K562 (cell line): Measurements from ENCODE around the gene CGB3. TPM values are rescaled to one million over a fixed set of nuclear protein-coding genes. Genes with fewer than 3 reads are reported as not detected.

Experiments
- ATAC-seq: fragments of 200-7000 bp; cut with Tn5 transposase; 3 replicates; pipeline ENCODE4 v1.9.1; 2020; ENCODE audit warnings: moderate library complexity
- BruUV-seq: library from RNA; stranded (reverse); fragments of 400-500 nt; replicated peaks from 2 replicates; lab custom pipeline; 2021; lab: Mats Ljungman, UMichigan
- CTCF ChIA-PET: fragments of 300-600 bp; formaldehyde crosslinking; extraction: SDS; loops from one replicate; lab custom pipeline; 2021; ENCODE audit warnings: low intra/inter-chr PET ratio; lab: Yijun Ruan, JAX
- POLR2A ChIA-PET: fragments of 300-600, 350-650 bp; sonication (Branson Sonifier 250); formaldehyde crosslinking; extraction: SDS; loops from one replicate; lab custom pipeline; 2021; ENCODE audit warnings: antibody characterized with exemption, inconsistent platforms; lab: Yijun Ruan, JAX
- DNase-seq, 4 experiments: peaks; one replicate each; pipeline versions ENCODE4 v3.0.0 to v3.0.0-alpha.2; 2011 to 2018; ENCODE audit warnings: low spot score in 3 of 4, mixed read lengths in 3 of 4; ENCODE audit errors: extremely low read depth in 1 of 4
- FAIRE-seq: peaks from 2 replicates; lab custom pipeline; 2011; peaks lifted over from hg19 to GRCh38; lab: Jason Lieb, UNC
- H2AFZ ChIP-seq: 2 replicates; pipeline ENCODE4 v1.6.0; 2011; ENCODE audit warnings: low read depth, low read length, control low read depth, inconsistent platforms
- H3K27ac ChIP-seq: fragments of 200-600 bp; 3 replicates; pipeline ENCODE4 v1.8.0; 2011; ENCODE audit warnings: low read depth, mild to moderate bottlenecking, control low read depth, inconsistent platforms, low read length, moderate library complexity, mixed read lengths; ENCODE audit errors: extremely low read depth
- H3K27me3 ChIP-seq, 2 experiments: fragments of 300-600 bp in 1 of 2; 2 replicates in 1 of 2; 3 replicates in 1 of 2; pipeline versions ENCODE4 v1.6.0 to v1.8.0; 2011; ENCODE audit warnings: inconsistent platforms in 2 of 2, low read length in 2 of 2, mild to moderate bottlenecking in 1 of 2, mixed read lengths in 1 of 2, moderate library complexity in 1 of 2; ENCODE audit not compliant: control insufficient read depth in 2 of 2, insufficient read depth in 2 of 2
- H3K36me3 ChIP-seq: fragments of 300-600 bp; 3 replicates; pipeline ENCODE4 v1.8.0; 2011; ENCODE audit warnings: mild to moderate bottlenecking, low read length, inconsistent platforms; ENCODE audit not compliant: control insufficient read depth, insufficient read depth
- H3K4me1 ChIP-seq, 2 experiments: fragments of 200-600 bp in 1 of 2; replicated peaks in 1 of 2; 2 replicates in 1 of 2; 3 replicates in 1 of 2; pipeline versions ENCODE4 v1.5.1 to v1.8.0; 2011; ENCODE audit warnings: inconsistent platforms in 2 of 2, low read length in 2 of 2, mild to moderate bottlenecking in 1 of 2, mixed read lengths in 1 of 2, moderate library complexity in 1 of 2; ENCODE audit not compliant: control insufficient read depth in 2 of 2, insufficient read depth in 2 of 2
- H3K4me2 ChIP-seq: 2 replicates; pipeline ENCODE4 v1.6.1; 2011; ENCODE audit warnings: low read length, control low read depth, inconsistent platforms, mixed read lengths; ENCODE audit not compliant: insufficient read depth
- H3K4me3 ChIP-seq: fragments of 200-600 bp; sonication (generic), shearing (Covaris generic); 2 replicates; pipeline ENCODE4 v1.5.1; 2016; ENCODE audit warnings: control low read depth, inconsistent platforms
- H3K79me2 ChIP-seq: fragments of 200-600 bp; 3 replicates; pipeline ENCODE4 v1.8.0; 2011; ENCODE audit warnings: low read length, inconsistent platforms; ENCODE audit not compliant: control insufficient read depth, insufficient read depth
- H3K9ac ChIP-seq, 2 experiments: 2 replicates each; pipeline versions ENCODE4 v1.6.0 to v1.6.1; 2011; ENCODE audit warnings: low read depth in 2 of 2, low read length in 2 of 2, control low read depth in 1 of 2, inconsistent platforms in 1 of 2, mild to moderate bottlenecking in 1 of 2, mixed read lengths in 1 of 2; ENCODE audit not compliant: insufficient read depth in 1 of 2
- H3K9me1 ChIP-seq: one replicate; pipeline ENCODE4 v1.6.0; 2011; ENCODE audit warnings: inconsistent platforms, mild to moderate bottlenecking, low read length, moderate library complexity; ENCODE audit not compliant: control insufficient read depth, insufficient read depth
- H3K9me3 ChIP-seq: replicated peaks from 2 replicates; pipeline ENCODE4 v1.5.1; 2011; ENCODE audit warnings: low read depth, low read length, inconsistent platforms; ENCODE audit not compliant: control insufficient read depth, insufficient read depth
- H4K20me1 ChIP-seq: replicated peaks from 2 replicates; pipeline ENCODE4 v1.6.1; 2011; ENCODE audit warnings: low read length, inconsistent platforms, mixed read lengths; ENCODE audit not compliant: control insufficient read depth, insufficient read depth
- CHD1 ChIP-seq: fragments of 200-600 bp; sonication (generic); IDR thresholded peaks from one replicate; pipeline ENCODE4 v1.6.1; 2012; ENCODE audit warnings: mild to moderate bottlenecking, moderate library complexity, low read length, inconsistent platforms
- ELF1 ChIP-seq: fragments of 200-800 bp; sonication (Bioruptor generic); IDR thresholded peaks from 2 replicates; pipeline ENCODE4 v1.6.1; 2016; ENCODE audit warnings: missing genetic modification characterization, missing compliant biosample characterization
- JUNB ChIP-seq: fragments of 450-650 bp; formaldehyde crosslinking; conservative IDR thresholded peaks from 2 replicates; pipeline ENCODE4 v1.4.0; 2020; ENCODE audit warnings: mild to moderate bottlenecking
- LEF1 ChIP-seq: fragments of 450-650 bp; IDR thresholded peaks from 2 replicates; pipeline ENCODE4 v1.6.1; 2016; ENCODE audit warnings: mild to moderate bottlenecking
- MAZ ChIP-seq, 2 experiments: fragments of 450-650 bp in 1 of 2; sonication (generic) in 1 of 2; formaldehyde crosslinking; IDR thresholded peaks in 1 of 2; conservative IDR thresholded peaks in 1 of 2; 2 replicates each; pipeline versions ENCODE4 v1.4.0 to v1.5.0; 2020; ENCODE audit warnings: mild to moderate bottlenecking in 1 of 2, missing genetic modification reagents in 1 of 2
- MTA1 ChIP-seq: fragments of 450-650 bp; IDR thresholded peaks from 2 replicates; pipeline ENCODE4 v1.6.1; 2017; ENCODE audit warnings: borderline replicate concordance
- MTA3 ChIP-seq: fragments of 450-650 bp; formaldehyde crosslinking; IDR thresholded peaks from 2 replicates; pipeline ENCODE4 v1.6.1; 2017; ENCODE audit warnings: mild to moderate bottlenecking, borderline replicate concordance
- NCOA1 ChIP-seq: fragments of 450-650 bp; IDR thresholded peaks from 2 replicates; pipeline ENCODE4 v1.6.1; 2016; ENCODE audit warnings: low read depth
- PHB ChIP-seq: fragments of 250-450 bp; sonication (Bioruptor Pico); IDR thresholded peaks from 2 replicates; pipeline ENCODE4 v1.5.0; 2021
- SMARCA5 ChIP-seq: fragments of 450-650 bp; IDR thresholded peaks from 2 replicates; pipeline ENCODE4 v1.6.1; 2016
- SPI1 ChIP-seq: IDR thresholded peaks from 2 replicates; pipeline ENCODE4 v1.6.1; 2011; ENCODE audit warnings: low read depth, low read length, control low read depth, borderline replicate concordance
- ZNF12 ChIP-seq: sonication (generic); formaldehyde crosslinking; IDR thresholded peaks from 2 replicates; pipeline ENCODE4 v1.4.0; 2020; ENCODE audit warnings: mild to moderate bottlenecking, missing genetic modification reagents
- ZNF263 ChIP-seq: sonication (generic); formaldehyde crosslinking; IDR thresholded peaks from 2 replicates; pipeline ENCODE4 v1.8.0; 2022; ENCODE audit warnings: mild to moderate bottlenecking, missing genetic modification reagents, borderline replicate concordance
- ZNF696 ChIP-seq: fragments of 250-450 bp; sonication (Bioruptor Pico); conservative IDR thresholded peaks from 2 replicates; pipeline ENCODE4 v1.4.0; 2020; ENCODE audit warnings: mild to moderate bottlenecking, moderate library complexity
- WGBS: fragments of 100-300 bp; shearing (Covaris generic); methylation state at CpG from one replicate; pipeline ENCODE4 v1.1.6; 2016; ENCODE audit warnings: low coverage, mixed read lengths; ENCODE audit not compliant: insufficient coverage; ENCODE audit errors: missing lambda C conversion rate; 5-methylcytosine and 5-hydroxymethylcytosine counted together
- in situ Hi-C: fragments of 300-500 bp; cut with MboI; formaldehyde crosslinking; loops from 4 replicates; pipeline ENCODE4 v1.15.0; 2018; ENCODE audit warnings: inconsistent platforms, mixed read lengths
- intact Hi-C: fragments of 100-400 bp; cut with micrococcal nuclease; formaldehyde crosslinking; loops from 2 replicates; pipeline ENCODE4 v1.14.2; 2022
- polyA plus RNA-seq, 8 experiments: library from polyadenylated mRNA; depleted of rRNA in 4 of 8; stranded (reverse) in 5 of 8; unstranded in 3 of 8; fragments of >200 nt; fragmentation: Nextera tagmentation in 2 of 8; fragmentation: Illumina TruSeq in 1 of 8; extraction: Ambion mirVana in 2 of 8; extraction: Trizol in 1 of 8; gene quantifications; 2 replicates each; pipeline versions ENCODE4 v1.2.1 to v1.2.3, GENCODE V29; 2011 to 2014; ENCODE audit warnings: inconsistent platforms in 1 of 8, missing spikeins in 1 of 8
- total RNA-seq, 7 experiments: library from RNA; depleted of rRNA in 6 of 7; stranded (reverse); fragments of >200 nt in 6 of 7; fragmentation: Illumina TruSeq in 2 of 7; extraction: Trizol in 2 of 7; gene quantifications; 2 replicates each; pipeline versions ENCODE4 v1.2.1 to v1.2.3, GENCODE V29; 2011 to 2021; ENCODE audit warnings: low replicate concordance in 1 of 7
- TF ChIP-seq, protein P1 (sequence below): sonication (generic); formaldehyde crosslinking; IDR thresholded peaks from 2 replicates; pipeline ENCODE4 v1.8.0; 2023; ENCODE audit warnings: mild to moderate bottlenecking, missing genetic modification reagents
- TF ChIP-seq, protein P2 (sequence below), 2 experiments: IDR thresholded peaks; 2 replicates each; pipeline ENCODE4 v1.6.1; 2012; ENCODE audit warnings: improper control_type of control experiment in 2 of 2, low read depth in 2 of 2, low read length in 2 of 2, borderline replicate concordance in 1 of 2

CGB3 gene
- total and polyA plus RNA-seq, 9 of the 15 experiments (the other 6 are each of a cell fraction or from before 2014, with no cell fraction given) = not detected

DNA sequence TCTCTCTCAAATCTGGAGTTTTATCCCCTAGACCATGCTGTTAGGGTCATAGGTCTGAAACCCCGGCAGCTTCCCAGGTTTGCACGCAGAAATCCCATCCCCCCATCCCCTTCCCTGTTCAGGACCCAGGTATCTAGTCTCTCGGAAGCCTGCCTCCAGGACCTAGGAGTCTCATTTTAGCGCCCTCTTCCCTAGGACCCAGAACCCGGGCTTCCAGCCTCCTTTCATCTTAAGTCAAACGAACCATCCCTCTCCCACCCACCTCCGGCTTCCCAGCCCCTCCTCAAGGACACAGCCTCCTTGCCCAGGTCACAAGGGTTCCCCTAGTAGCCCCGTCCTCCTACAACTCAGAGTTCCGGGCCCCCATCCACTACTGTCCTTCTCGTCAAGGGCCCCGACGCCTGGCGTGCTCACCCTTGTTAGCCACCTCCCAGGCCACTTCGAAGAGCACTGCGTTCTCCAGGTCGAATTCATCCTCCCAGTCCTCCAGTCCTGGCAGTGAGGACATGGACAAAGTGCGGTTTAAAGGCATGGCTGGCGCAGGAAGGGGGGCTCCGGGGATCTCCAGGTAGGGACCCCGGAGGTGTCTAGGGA lies 31.5 kb downstream of the CGB3 start (continued):
- TF ChIP-seq PHB (peak; percentile 73; the same call in 1 of the 2 replicates), ZNF12 (CRISPR knock-in tag) (0 out of 2 replicates have a peak, but pooled peaks have one; percentile 21), JUNB (CRISPR knock-in tag) (no peak), ZNF263 (peak; percentile 44; the same call in 1 of the 2 replicates)
- TF ChIP-seq, protein P1, sequence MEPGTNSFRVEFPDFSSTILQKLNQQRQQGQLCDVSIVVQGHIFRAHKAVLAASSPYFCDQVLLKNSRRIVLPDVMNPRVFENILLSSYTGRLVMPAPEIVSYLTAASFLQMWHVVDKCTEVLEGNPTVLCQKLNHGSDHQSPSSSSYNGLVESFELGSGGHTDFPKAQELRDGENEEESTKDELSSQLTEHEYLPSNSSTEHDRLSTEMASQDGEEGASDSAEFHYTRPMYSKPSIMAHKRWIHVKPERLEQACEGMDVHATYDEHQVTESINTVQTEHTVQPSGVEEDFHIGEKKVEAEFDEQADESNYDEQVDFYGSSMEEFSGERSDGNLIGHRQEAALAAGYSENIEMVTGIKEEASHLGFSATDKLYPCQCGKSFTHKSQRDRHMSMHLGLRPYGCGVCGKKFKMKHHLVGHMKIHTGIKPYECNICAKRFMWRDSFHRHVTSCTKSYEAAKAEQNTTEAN (CRISPR knock-in tag) = 0 out of 2 replicates have a peak, but pooled peaks have one; percentile 23

DNA sequence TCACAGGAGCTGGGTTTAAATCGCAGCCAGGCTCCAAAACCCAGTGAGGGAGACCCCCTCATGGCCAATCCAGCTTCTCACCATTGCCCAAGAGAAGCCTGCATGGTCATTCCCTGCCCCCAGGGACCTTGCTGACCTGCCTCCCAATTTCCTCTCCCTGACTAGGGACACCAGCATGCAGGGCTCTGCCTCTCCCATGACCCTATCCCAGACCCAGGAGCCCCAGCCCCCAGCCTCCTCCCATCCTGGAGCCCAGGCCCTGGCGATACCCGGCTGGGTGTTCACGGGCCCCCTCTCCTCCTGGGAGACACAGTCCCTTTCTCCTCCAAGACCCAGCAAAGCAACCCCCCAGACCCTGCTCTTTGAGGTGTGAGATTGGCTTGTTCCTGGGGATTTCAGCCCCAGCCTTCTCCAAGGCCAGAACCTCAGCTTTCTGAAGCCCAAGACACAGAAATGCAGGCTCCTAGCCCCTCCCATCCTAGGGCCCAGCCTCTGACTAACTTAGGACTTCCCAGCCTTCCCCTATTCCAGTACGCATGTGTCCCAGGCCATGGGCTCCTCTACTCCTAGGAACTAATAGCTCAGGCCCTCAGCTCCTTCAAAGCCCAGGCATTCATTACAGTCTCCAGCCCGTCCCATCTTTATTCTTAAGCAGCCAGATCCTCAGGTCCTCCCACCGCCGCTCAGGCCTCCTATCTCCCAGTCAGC lies 32.1 kb downstream of the CGB3 start:
- peaks cover 5 to 33% of the 10 kb centered on the region in 2 experiments; a peak in 4 of 5 replicates for H3K4me1 ChIP-seq
- FAIRE-seq (peak; percentile 79), ATAC-seq (peak; percentile 21), DNase-seq (peak; percentile 44 to 73 (median 52))
- in situ Hi-C loops (no loop called here), intact Hi-C loops (loop anchor here (10.0 kb wide), 2 partner anchors 163 to 233 kb away; partner anchors contain the start of genes HRC and TRPM4)
- no peaks in the 10 kb centered on the region for H3K9me1 ChIP-seq
- no peaks in the 10 kb centered on the region for H4K20me1 ChIP-seq
- no peaks in the 10 kb centered on the region for H3K9me3 ChIP-seq
- H2AFZ ChIP-seq = peak overlapping the region; percentile 55
- peak overlapping the region; percentile 88 for H3K4me2 ChIP-seq
- ChIA-PET POLR2A (interaction anchor here (0.7 to 3.0 kb wide), 6 partner anchors 13 to 120 kb away, joined by 3 to 42 read pairs (median 4); partner anchors contain the start of genes FTL and PPP1R15A), CTCF (no interaction called here)
- H3K27me3 ChIP-seq = no peaks in the 10 kb centered on the region
- H3K36me3 ChIP-seq = peaks cover 42% of the 10 kb centered on the region
- H3K9ac ChIP-seq = peak overlapping the region; percentile 84 to 94
- WGBS = 10% methylated on average over 5 of the region's 8 CpGs
- H3K79me2 ChIP-seq = peaks cover 63% of the 10 kb centered on the region
- no TSS peak for BruUV-seq
- H3K4me3 ChIP-seq = peak overlapping the region; percentile 87
- H3K27ac ChIP-seq = peak overlapping the region; percentile 73
- TF ChIP-seq SPI1 (peak; percentile 40; the same call in 1 of the 2 replicates), MAZ (CRISPR knock-in tag; conservative IDR thresholded peaks at IDR 0.05 in 1 of 2, IDR thresholded peaks at IDR 0.05 in 1 of 2) (peak in 1 of 2 experiments; percentile 30; a peak in 1 of 4 replicates), MTA3 (no peak), ZNF696 (CRISPR knock-in tag) (no peak), SMARCA5 (no peak), ELF1 (no peak), LEF1 (no peak), CHD1 (no peak), NCOA1 (no peak), MTA1 (no peak)
- TF ChIP-seq, protein P2, sequence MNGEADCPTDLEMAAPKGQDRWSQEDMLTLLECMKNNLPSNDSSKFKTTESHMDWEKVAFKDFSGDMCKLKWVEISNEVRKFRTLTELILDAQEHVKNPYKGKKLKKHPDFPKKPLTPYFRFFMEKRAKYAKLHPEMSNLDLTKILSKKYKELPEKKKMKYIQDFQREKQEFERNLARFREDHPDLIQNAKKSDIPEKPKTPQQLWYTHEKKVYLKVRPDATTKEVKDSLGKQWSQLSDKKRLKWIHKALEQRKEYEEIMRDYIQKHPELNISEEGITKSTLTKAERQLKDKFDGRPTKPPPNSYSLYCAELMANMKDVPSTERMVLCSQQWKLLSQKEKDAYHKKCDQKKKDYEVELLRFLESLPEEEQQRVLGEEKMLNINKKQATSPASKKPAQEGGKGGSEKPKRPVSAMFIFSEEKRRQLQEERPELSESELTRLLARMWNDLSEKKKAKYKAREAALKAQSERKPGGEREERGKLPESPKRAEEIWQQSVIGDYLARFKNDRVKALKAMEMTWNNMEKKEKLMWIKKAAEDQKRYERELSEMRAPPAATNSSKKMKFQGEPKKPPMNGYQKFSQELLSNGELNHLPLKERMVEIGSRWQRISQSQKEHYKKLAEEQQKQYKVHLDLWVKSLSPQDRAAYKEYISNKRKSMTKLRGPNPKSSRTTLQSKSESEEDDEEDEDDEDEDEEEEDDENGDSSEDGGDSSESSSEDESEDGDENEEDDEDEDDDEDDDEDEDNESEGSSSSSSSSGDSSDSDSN (IDR thresholded peaks at IDR 0.05; ENCODE audit: borderline replicate concordance in 1 of 2, low read depth in 2 of 2, low read length in 2 of 2) = no peak
